ENCODE results near the gene CDH20.

- TF ChIP-seq POLR2A (IDR thresholded peaks at IDR 0.05; ENCODE audit: insufficient read depth in 1 of 2, low read depth in 2 of 2, low read length in 2 of 2) (no peak), KDM2A (CRISPR knock-in tag; IDR thresholded peaks at IDR 0.05; ENCODE audit: borderline replicate concordance, low read depth) (no peak), ZNF124 (CRISPR knock-in tag; IDR thresholded peaks at IDR 0.05) (no peak), ZFP36L2 (CRISPR knock-in tag; IDR thresholded peaks at IDR 0.05) (no peak)
- TF ChIP-seq, protein P1, sequence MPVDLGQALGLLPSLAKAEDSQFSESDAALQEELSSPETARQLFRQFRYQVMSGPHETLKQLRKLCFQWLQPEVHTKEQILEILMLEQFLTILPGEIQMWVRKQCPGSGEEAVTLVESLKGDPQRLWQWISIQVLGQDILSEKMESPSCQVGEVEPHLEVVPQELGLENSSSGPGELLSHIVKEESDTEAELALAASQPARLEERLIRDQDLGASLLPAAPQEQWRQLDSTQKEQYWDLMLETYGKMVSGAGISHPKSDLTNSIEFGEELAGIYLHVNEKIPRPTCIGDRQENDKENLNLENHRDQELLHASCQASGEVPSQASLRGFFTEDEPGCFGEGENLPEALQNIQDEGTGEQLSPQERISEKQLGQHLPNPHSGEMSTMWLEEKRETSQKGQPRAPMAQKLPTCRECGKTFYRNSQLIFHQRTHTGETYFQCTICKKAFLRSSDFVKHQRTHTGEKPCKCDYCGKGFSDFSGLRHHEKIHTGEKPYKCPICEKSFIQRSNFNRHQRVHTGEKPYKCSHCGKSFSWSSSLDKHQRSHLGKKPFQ (CRISPR knock-in tag; IDR thresholded peaks at IDR 0.05; ENCODE audit: insufficient replicate concordance): no peak
Observed at GRCh38 chr18:61578846-61579245, 245.6 kb downstream of the CDH20 start.
